GM12892 (cell line): ENCODE results near the gene ZNF408.

ENCODE experiments used
- POLR2A ChIP-seq: IDR thresholded peaks from 2 replicates; pipeline ENCODE4 v1.6.1; 2011; ENCODE audit warnings: low read depth, low read length, control low read depth
- TAF1 ChIP-seq: IDR thresholded peaks from 2 replicates; pipeline ENCODE4 v1.6.1; 2011; ENCODE audit warnings: low read depth, mild to moderate bottlenecking, control low read depth, low read length, borderline replicate concordance

- TF ChIP-seq POLR2A = no peak
- no peak for TF ChIP-seq TAF1
Measured at GRCh38 chr11:46724088-46724487, 23.3 kb downstream of the ZNF408 start.
